Muscle layer of duodenum (tissue), 2 donors: ENCODE data around the gene KIF13A.

Source experiments
- H3K27ac ChIP-seq: one replicate; pipeline ENCODE4 v1.7.0; 2013; ENCODE audit warnings: mild to moderate bottlenecking, low read length
- H3K27me3 ChIP-seq: one replicate; pipeline ENCODE4 v1.7.0; 2013; ENCODE audit warnings: low read depth, mild to moderate bottlenecking, control low read depth, low read length
- H3K36me3 ChIP-seq, 2 donors: one replicate each; pipeline ENCODE4 v1.7.0; 2013; ENCODE audit warnings: low read length in 2 of 2, control low read depth in 1 of 2, mild to moderate bottlenecking in 1 of 2; ENCODE audit not compliant: insufficient read depth in 2 of 2, control insufficient read depth in 1 of 2
- H3K4me1 ChIP-seq, 2 donors: one replicate each; pipeline ENCODE4 v1.7.0; 2013; ENCODE audit warnings: low read length in 2 of 2, mild to moderate bottlenecking in 2 of 2, control low read depth in 1 of 2, moderate library complexity in 1 of 2; ENCODE audit not compliant: insufficient read depth in 2 of 2, control insufficient read depth in 1 of 2
- H3K4me3 ChIP-seq, 2 donors: one replicate each; pipeline ENCODE4 v1.7.0; 2013; ENCODE audit warnings: low read length in 2 of 2, low read depth in 1 of 2, mild to moderate bottlenecking in 1 of 2
- H3K9me3 ChIP-seq, 2 donors: one replicate each; pipeline ENCODE4 v1.7.0; 2013; ENCODE audit warnings: low read length in 2 of 2, control low read depth in 1 of 2, mild to moderate bottlenecking in 1 of 2; ENCODE audit not compliant: control insufficient read depth in 1 of 2
- donor health status: healthy.

Gene KIF13A

GRCh38 chr6:17998003-17998402 is 10.6 kb upstream of the KIF13A start:
- H3K4me3 ChIP-seq = no peak overlapping the region
- H3K4me1 ChIP-seq = no peaks in the 10 kb centered on the region
- no peak overlapping the region for H3K27ac ChIP-seq
- H3K27me3 ChIP-seq = peaks cover 5% of the 10 kb centered on the region
- no peaks in the 10 kb centered on the region for H3K9me3 ChIP-seq
- no peaks in the 10 kb centered on the region for H3K36me3 ChIP-seq

GRCh38 chr6:17995414-17995813 is 8.0 kb upstream of the KIF13A start:
- H3K27ac ChIP-seq = no peak overlapping the region
- no peaks in the 10 kb centered on the region for H3K36me3 ChIP-seq
- peaks cover 5% of the 10 kb centered on the region for H3K27me3 ChIP-seq

GRCh38 chr6:17994019-17994418 is 6.6 kb upstream of the KIF13A start:
- Histone ChIP-seq H3K27ac (no peak overlapping the region), H3K4me3 (no peak overlapping the region), H3K4me1 (no peaks in the 10 kb centered on the region), H3K36me3 (no peaks in the 10 kb centered on the region), H3K9me3 (no peaks in the 10 kb centered on the region), H3K27me3 (no peaks in the 10 kb centered on the region)

More at GRCh38 chr6:17995414-17995813, 8.0 kb upstream of the KIF13A start:
- Histone ChIP-seq H3K4me1 (no peaks in the 10 kb centered on the region), H3K9me3 (no peaks in the 10 kb centered on the region), H3K4me3 (no peak overlapping the region)

GRCh38 chr6:17988422-17988944 is 1.0 kb upstream of the KIF13A start:
- peaks cover 0 to 20% of the 10 kb centered on the region in 2 donors for H3K4me1 ChIP-seq
- no peaks in the 10 kb centered on the region for H3K9me3 ChIP-seq
- H3K36me3 ChIP-seq = no peaks in the 10 kb centered on the region
- H3K4me3 ChIP-seq = peak overlapping the region; percentile 74 to 91
- peak overlapping the region; percentile 93 for H3K27ac ChIP-seq
- no peaks in the 10 kb centered on the region for H3K27me3 ChIP-seq

GRCh38 chr6:17987697-17988421 is 424 bp upstream of the KIF13A start:
- Histone ChIP-seq H3K27ac (peak overlapping the region; percentile 93), H3K4me3 (peak overlapping the region; percentile 74 to 91), H3K4me1 (peaks cover 0 to 23% of the 10 kb centered on the region in 2 donors), H3K9me3 (no peaks in the 10 kb centered on the region), H3K27me3 (no peaks in the 10 kb centered on the region), H3K36me3 (no peaks in the 10 kb centered on the region)

GRCh38 chr6:17986656-17987446 is 584 bp downstream of the KIF13A start:
- Histone ChIP-seq H3K36me3 (peaks cover 0 to 3% of the 10 kb centered on the region in 2 donors), H3K9me3 (no peaks in the 10 kb centered on the region), H3K4me3 (peak overlapping the region; percentile 65 to 90), H3K27ac (peak overlapping the region; percentile 60), H3K27me3 (no peaks in the 10 kb centered on the region), H3K4me1 (peaks cover 0 to 23% of the 10 kb centered on the region in 2 donors)

GRCh38 chr6:17985934-17986655 is 1.3 kb downstream of the KIF13A start:
- Histone ChIP-seq H3K4me1 (peaks cover 0 to 23% of the 10 kb centered on the region in 2 donors), H3K9me3 (no peaks in the 10 kb centered on the region), H3K27me3 (no peaks in the 10 kb centered on the region), H3K4me3 (peak overlapping the region; percentile 65 to 90), H3K36me3 (peaks cover 0 to 3% of the 10 kb centered on the region in 2 donors), H3K27ac (peak overlapping the region; percentile 60)

GRCh38 chr6:17984812-17985670 is 2.4 kb downstream of the KIF13A start:
- peaks cover 0 to 25% of the 10 kb centered on the region in 2 donors for H3K4me1 ChIP-seq
- peak overlapping the region; percentile 71 for H3K27ac ChIP-seq
- H3K4me3 ChIP-seq = peak overlapping the region; percentile 65 to 90
- H3K9me3 ChIP-seq = no peaks in the 10 kb centered on the region
- H3K36me3 ChIP-seq = peaks cover 0 to 3% of the 10 kb centered on the region in 2 donors
- no peaks in the 10 kb centered on the region for H3K27me3 ChIP-seq

GRCh38 chr6:17984399-17984798 is 3.0 kb downstream of the KIF13A start:
- H3K4me1 ChIP-seq = peaks cover 0 to 25% of the 10 kb centered on the region in 2 donors
- H3K4me3 ChIP-seq = peak overlapping the region; percentile 65 to 90
- H3K27ac ChIP-seq = no peak overlapping the region
- H3K9me3 ChIP-seq = no peaks in the 10 kb centered on the region
- no peaks in the 10 kb centered on the region for H3K27me3 ChIP-seq
- H3K36me3 ChIP-seq = peaks cover 0 to 3% of the 10 kb centered on the region in 2 donors

- Histone ChIP-seq H3K9me3 (no peaks in the 10 kb centered on the region), H3K4me1 (peaks cover 0 to 23% of the 10 kb centered on the region in 2 donors), H3K27ac (no peak overlapping the region), H3K36me3 (peaks cover 0 to 3% of the 10 kb centered on the region in 2 donors), H3K27me3 (no peaks in the 10 kb centered on the region), H3K4me3 (peak overlapping the region in 1 of 2 donors; percentile 0)
Measured at GRCh38 chr6:17983730-17984129, 3.7 kb downstream of the KIF13A start.
